ENCODE data around the gene BLVRA. TPM values are rescaled to one million over a fixed set of nuclear protein-coding genes. Genes with fewer than 3 reads are reported as not detected.

Gene BLVRA
- total RNA-seq, 4 donors from 2014 or later, result 25.4 to 38.9 (median 32.1) TPM

GRCh38 chr7:43843296-43843695, 84.8 kb downstream of the BLVRA start:
- TF ChIP-seq POLR2A (IDR thresholded peaks at IDR 0.05), result no peak
- no peak for TF ChIP-seq CTCF (IDR thresholded peaks at IDR 0.05)
- WGBS, 2 donors, result 87 to 98% methylated on average over 4 of the region's 4 CpGs
- intact Hi-C loops (cut with DNase I; ENCODE audit: low total_unique reads), result no loop called here
- DNase-seq (ENCODE audit: low spot score in 2 of 2), result no peak
- no peak overlapping the region for H3K4me3 ChIP-seq (ENCODE audit: low read depth, poor library complexity, severe bottlenecking)

GRCh38 chr7:43844257-43844656, 85.8 kb downstream of the BLVRA start:
- WGBS, 2 donors, result 87 to 93% methylated on average over 2 of the region's 2 CpGs
- intact Hi-C loops (cut with DNase I; ENCODE audit: low total_unique reads), result no loop called here
- no peak for TF ChIP-seq CTCF (IDR thresholded peaks at IDR 0.05)
- no peak for DNase-seq (ENCODE audit: low spot score in 2 of 2)
- H3K4me3 ChIP-seq (ENCODE audit: low read depth, poor library complexity, severe bottlenecking), result no peak overlapping the region

- no peak overlapping the region for H3K4me3 ChIP-seq (ENCODE audit: low read depth, poor library complexity, severe bottlenecking)
- no peak for DNase-seq (ENCODE audit: low spot score in 2 of 2)
- intact Hi-C loops (cut with DNase I; ENCODE audit: low total_unique reads), result no loop called here
- TF ChIP-seq POLR2A (IDR thresholded peaks at IDR 0.05) (no peak), CTCF (IDR thresholded peaks at IDR 0.05) (no peak)
- 87 to 89% methylated on average over 2 of the region's 2 CpGs for WGBS, 2 donors
Observed at GRCh38 chr7:43844662-43845061, 86.2 kb downstream of the BLVRA start.

- intact Hi-C loops (cut with DNase I; ENCODE audit: low total_unique reads), result no loop called here
- H3K4me3 ChIP-seq (ENCODE audit: low read depth, poor library complexity, severe bottlenecking), result no peak overlapping the region
- no peak for DNase-seq (ENCODE audit: low spot score in 2 of 2)
- TF ChIP-seq CTCF (IDR thresholded peaks at IDR 0.05) (no peak), POLR2A (IDR thresholded peaks at IDR 0.05) (no peak)
- WGBS, 2 donors, result 49 to 53% methylated on average over 4 of the region's 4 CpGs
Observed at GRCh38 chr7:43847496-43847895, 89.0 kb downstream of the BLVRA start.

GRCh38 chr7:43849047-43849446, 90.6 kb downstream of the BLVRA start:
- no peak for TF ChIP-seq POLR2A (IDR thresholded peaks at IDR 0.05)
- no peak for TF ChIP-seq CTCF (IDR thresholded peaks at IDR 0.05)
- WGBS, 2 donors, result 39 to 52% methylated on average over 2 of the region's 2 CpGs
- DNase-seq (ENCODE audit: low spot score in 2 of 2), result no peak
- intact Hi-C loops (cut with DNase I; ENCODE audit: low total_unique reads), result no loop called here
- no peak overlapping the region for H3K4me3 ChIP-seq (ENCODE audit: low read depth, poor library complexity, severe bottlenecking)

- WGBS, 2 donors, result 87 to 91% methylated on average over 5 of the region's 5 CpGs
- no peak for TF ChIP-seq CTCF (IDR thresholded peaks at IDR 0.05)
- no peak for TF ChIP-seq POLR2A (IDR thresholded peaks at IDR 0.05)
Observed at GRCh38 chr7:43850348-43851116, 92.1 kb downstream of the BLVRA start.

More at GRCh38 chr7:43850348-43851116, 92.1 kb downstream of the BLVRA start:
- no peak overlapping the region for H3K4me3 ChIP-seq (ENCODE audit: low read depth, poor library complexity, severe bottlenecking)
- no peak for DNase-seq (ENCODE audit: low spot score in 2 of 2)
- intact Hi-C loops (cut with DNase I; ENCODE audit: low total_unique reads), result no loop called here

Measured in lower leg skin (tissue), 4 donors.